Activated CD8-positive, alpha-beta memory T cell treated with anti-CD3 and anti-CD28 coated beads for 4 hours (primary cell): Measurements from ENCODE around the gene C9orf153.

Experiments used
- DNase-seq, 2 donors: peaks; one replicate each; pipeline ENCODE4 v3.0.0-alpha.2; 2020; ENCODE audit warnings: low read depth in 2 of 2

The C9orf153 gene

DNA sequence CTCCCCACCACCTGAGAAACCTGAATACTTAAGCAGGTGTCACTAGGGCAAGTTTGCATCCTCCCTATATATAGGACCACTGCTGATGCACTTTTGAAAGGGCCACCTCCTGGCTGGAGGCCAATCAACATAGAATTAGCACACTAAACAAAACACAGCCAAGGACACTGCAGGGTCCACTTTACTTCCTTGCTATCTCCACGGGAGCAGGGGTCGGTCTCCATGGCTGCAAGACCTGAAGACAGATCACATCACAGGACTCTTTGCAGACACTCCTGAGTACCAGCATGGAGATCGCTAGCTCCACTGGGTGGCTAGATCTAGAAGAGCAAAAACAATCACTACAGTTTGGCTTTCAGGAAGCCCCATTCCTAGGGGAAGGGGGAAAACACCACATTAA lies 72.3 kb downstream of the C9orf153 start:
- DNase-seq: no peak

- no peak for DNase-seq
Measured at GRCh38 chr9:86186696-86187095, 72.8 kb downstream of the C9orf153 start.

DNA sequence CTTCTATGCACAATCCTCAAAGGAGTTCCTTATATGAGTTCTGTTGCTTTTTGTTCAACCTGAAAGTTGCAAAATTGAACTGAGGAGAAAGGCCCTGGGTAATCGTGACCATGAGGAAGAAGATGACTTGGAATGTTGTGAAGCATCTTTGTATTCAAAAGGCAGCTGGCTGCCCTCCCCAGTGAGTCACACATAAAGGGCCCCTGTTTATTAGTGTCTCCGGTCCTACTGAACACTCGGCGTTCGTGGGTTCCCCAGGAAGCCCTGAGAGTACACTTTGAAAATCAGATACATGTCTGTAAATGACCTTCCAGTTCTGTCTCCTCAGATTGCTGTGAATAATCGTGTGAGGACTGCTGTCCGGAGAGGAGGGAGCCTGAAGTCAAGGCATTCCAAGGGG lies 73.6 kb downstream of the C9orf153 start:
- no peak for DNase-seq

DNA sequence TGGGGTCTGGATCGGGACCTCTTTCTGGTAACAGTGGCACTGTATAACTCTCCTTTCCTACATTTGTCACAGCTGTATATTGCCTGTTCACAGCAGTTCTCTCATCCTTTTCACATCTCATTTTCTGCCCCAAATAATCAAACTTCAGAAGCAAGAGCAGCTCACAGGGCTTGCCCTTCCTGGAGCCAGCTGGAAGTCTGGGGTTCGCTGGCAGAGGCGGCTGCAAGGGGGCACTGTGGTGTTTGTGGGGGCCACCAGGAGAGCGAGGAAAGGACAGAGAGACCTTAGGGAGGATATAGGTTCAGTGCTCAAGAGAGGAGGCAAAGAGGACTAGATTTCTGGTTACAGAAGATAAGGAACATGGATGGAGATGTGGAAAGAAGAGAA lies 75.3 kb downstream of the C9orf153 start:
- DNase-seq: no peak

DNA sequence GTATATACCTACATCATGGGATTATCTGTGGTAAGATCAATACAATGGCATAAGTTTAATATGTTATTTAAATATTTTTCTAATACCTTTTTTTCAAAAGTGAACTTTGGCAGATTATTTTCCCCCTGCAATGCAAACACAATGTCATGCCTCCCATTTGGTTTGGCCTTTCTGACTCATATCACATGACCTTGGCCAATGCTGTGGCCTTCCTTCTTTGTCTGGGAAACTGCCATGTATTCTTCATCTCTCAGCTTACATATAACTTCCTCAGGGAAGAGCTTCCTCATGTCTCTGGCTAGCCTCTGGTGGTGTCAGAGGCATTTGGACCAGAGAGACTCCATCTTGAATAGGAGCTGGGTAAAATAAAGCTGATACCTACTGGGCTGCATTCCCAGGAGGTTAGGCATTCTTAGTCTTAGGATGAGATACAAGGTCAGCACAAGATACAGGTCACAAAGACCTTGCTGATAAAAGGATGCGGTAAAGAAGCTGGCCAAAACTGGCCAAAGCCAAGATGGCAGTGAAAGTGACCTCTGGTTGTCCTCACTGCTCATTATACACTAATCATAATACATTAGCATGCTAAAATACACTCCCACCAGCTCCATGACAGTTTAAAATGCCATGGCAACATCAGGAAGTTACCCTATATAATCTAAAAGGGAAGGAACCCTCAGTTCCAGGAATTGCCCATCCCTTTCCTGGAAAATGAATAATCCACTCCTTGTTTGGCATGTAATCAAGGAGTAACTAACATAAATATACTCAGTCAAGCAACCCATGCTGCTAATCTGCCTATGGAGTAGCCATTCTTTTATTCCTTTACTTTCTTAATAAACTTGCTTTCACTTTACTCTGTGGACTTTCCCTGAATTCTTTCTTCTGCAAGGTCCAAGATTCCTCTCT lies 76.0 kb downstream of the C9orf153 start:
- DNase-seq: no peak

GRCh38 chr9:86181379-86182315 lies 77.8 kb downstream of the C9orf153 start:
- DNase-seq: no peak

- DNase-seq: no peak
Measured at GRCh38 chr9:86178503-86178902, 81.0 kb downstream of the C9orf153 start.

DNA sequence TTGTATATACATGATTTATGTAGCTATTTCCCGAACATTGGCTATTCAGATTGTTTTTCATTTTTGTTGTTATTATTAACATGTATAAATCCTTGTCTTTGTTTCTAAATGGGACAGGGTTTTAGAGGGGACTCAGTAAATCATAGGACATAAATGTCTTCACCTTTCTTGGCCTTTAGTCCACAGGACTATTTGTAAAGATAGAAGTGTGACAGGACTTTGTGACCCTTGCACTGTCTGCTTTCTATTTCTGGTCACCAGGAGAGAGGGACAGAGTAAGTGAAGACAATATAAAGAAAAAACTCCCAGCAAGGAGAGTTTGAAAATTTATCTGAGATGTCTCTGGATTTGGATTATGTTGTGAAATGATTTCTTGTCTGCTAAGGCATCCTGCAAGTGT lies 81.5 kb downstream of the C9orf153 start:
- DNase-seq: no peak

DNA sequence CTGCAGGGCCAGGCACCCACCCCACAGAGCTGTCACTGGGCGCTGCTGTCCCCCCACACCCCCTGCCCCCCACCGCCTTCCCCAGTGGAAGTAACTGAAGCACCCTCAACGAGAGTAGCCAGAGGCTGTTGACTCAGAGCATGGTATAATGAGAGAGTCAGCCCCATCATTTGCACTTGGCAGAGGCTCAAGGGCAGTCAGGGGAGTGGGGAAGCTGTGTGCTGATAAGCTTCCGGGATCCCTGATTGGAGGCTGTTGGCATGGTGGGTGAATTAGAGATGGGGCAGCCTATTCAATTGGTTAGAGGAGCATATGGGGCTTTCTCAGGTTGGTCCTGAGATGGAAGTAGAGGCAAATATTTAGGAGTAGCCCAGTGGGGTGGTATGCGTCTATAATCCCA lies 83.0 kb downstream of the C9orf153 start:
- DNase-seq: no peak

GRCh38 chr9:86175743-86176456 lies 83.6 kb downstream of the C9orf153 start:
- no peak for DNase-seq

DNA sequence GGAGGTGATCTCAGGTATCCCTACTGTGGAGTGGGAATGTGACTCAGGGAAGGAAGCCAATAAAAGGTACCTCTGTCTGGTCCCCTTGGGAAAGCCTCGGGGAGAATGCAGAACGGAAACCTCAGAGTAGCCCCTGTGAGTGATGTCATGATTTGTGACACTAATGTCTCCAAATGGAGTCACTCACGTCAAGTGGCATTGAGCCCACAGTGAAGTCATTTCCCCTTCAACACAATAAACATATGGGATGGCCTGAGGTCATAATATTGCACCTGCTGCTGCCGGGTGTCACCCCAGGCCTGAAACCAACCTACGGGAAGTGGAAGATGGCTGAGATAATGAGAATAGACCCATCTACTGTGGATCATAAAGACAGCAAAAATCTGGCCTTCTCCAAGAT lies 84.2 kb downstream of the C9orf153 start:
- DNase-seq: no peak
